Measurements from ENCODE around the gene SCO2. TPM values are rescaled to one million over a fixed set of nuclear protein-coding genes. Genes with fewer than 3 reads are reported as not detected.
A peak's percentile ranks its signal among the peaks of the same experiment; 100 is the strongest.

The SCO2 gene
- total and polyA plus RNA-seq, 2 of the 13 experiments (the other 11 are each of a cell fraction or from before 2014, with no cell fraction given), result 0.32 to 3.7 TPM

DNA sequence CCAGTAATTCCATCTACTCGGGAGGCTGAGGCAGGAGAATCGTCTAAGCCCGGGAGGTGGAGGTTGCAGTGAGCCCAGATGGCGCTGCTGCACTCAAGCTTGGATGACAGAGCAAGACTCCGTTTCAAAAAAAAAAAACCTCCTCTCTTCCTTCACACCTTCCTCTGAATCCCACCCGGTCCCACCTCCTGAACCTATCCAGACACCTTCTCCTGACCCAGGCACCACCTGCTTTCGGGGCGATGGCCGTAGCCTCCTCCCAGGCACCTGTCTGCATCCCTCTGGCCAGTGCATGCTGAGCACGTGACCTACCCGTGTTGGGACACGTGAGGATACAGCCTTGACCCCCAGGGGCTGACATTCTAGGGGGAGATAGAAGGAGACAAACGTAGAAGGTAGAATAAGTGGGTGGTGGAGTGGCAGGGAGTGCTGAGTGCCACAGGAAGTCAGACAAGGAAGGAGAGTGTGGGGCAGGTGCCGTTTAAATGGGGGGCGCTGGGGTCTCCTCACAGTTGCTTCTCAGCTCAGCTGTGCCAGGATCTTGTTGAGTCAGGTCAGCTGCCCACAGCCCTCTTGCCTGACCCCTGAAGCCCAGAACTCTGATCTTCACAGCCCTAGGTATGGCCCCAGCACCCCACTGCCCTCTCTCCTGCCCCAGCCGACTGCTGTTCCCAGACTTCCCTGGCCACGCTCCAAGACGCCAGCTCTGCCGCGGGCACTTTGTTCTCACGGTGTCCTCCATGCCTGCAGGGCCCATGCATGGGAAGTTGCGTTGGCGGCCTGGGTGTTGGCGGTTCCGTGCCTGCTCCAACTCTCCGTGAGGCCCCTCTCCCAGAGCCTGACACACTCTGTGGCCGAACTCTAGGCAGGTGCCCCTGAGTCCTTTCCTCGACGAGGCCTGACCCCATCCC lies 39.9 kb downstream of the SCO2 start (continued):
- TF ChIP-seq, protein P1, sequence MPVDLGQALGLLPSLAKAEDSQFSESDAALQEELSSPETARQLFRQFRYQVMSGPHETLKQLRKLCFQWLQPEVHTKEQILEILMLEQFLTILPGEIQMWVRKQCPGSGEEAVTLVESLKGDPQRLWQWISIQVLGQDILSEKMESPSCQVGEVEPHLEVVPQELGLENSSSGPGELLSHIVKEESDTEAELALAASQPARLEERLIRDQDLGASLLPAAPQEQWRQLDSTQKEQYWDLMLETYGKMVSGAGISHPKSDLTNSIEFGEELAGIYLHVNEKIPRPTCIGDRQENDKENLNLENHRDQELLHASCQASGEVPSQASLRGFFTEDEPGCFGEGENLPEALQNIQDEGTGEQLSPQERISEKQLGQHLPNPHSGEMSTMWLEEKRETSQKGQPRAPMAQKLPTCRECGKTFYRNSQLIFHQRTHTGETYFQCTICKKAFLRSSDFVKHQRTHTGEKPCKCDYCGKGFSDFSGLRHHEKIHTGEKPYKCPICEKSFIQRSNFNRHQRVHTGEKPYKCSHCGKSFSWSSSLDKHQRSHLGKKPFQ (CRISPR knock-in tag; IDR thresholded peaks at IDR 0.05; ENCODE audit: insufficient replicate concordance), result no peak
- TF ChIP-seq TBX3 (IDR thresholded peaks at IDR 0.05; ENCODE audit: borderline replicate concordance) (0 out of 2 replicates have a peak, but pooled peaks have one; percentile 24), ZFP36L2 (CRISPR knock-in tag; IDR thresholded peaks at IDR 0.05) (no peak), KDM1A (CRISPR knock-in tag; IDR thresholded peaks at IDR 0.05) (no peak), ZNF331 (CRISPR knock-in tag; IDR thresholded peaks at IDR 0.05) (no peak), SP1 (IDR thresholded peaks at IDR 0.05) (no peak), SP1 (CRISPR knock-in tag; IDR thresholded peaks at IDR 0.05) (no peak), SALL1 (CRISPR knock-in tag; IDR thresholded peaks at IDR 0.05) (peak; percentile 61; the same call in 1 of the 2 replicates), ZSCAN9 (CRISPR knock-in tag; IDR thresholded peaks at IDR 0.05; ENCODE audit: borderline replicate concordance) (no peak), NCOA1 (CRISPR knock-in tag; IDR thresholded peaks at IDR 0.05) (no peak), GABPA (IDR thresholded peaks at IDR 0.05; ENCODE audit: low read depth, low read length) (no peak), GABPA (CRISPR knock-in tag; IDR thresholded peaks at IDR 0.05; ENCODE audit: low read depth) (0 out of 2 replicates have a peak, but pooled peaks have one; percentile 8), ZNF136 (CRISPR knock-in tag; IDR thresholded peaks at IDR 0.05; ENCODE audit: low read depth) (no peak), MEIS1 (CRISPR knock-in tag; IDR thresholded peaks at IDR 0.05; ENCODE audit: borderline replicate concordance) (0 out of 2 replicates have a peak, but pooled peaks have one; percentile 37), RFXANK (CRISPR knock-in tag; IDR thresholded peaks at IDR 0.05) (no peak), ZNF343 (CRISPR knock-in tag; IDR thresholded peaks at IDR 0.05) (no peak)
- TF ChIP-seq, protein P2, sequence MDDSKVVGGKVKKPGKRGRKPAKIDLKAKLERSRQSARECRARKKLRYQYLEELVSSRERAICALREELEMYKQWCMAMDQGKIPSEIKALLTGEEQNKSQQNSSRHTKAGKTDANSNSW (CRISPR knock-in tag; IDR thresholded peaks at IDR 0.05; ENCODE audit: borderline replicate concordance), result no peak
- TF ChIP-seq, protein P3, sequence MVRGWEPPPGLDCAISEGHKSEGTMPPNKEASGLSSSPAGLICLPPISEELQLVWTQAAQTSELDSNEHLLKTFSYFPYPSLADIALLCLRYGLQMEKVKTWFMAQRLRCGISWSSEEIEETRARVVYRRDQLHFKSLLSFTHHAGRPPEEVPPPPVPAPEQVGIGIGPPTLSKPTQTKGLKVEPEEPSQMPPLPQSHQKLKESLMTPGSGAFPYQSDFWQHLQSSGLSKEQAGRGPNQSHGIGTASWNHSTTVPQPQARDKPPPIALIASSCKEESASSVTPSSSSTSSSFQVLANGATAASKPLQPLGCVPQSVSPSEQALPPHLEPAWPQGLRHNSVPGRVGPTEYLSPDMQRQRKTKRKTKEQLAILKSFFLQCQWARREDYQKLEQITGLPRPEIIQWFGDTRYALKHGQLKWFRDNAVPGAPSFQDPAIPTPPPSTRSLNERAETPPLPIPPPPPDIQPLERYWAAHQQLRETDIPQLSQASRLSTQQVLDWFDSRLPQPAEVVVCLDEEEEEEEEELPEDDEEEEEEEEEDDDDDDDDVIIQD (CRISPR knock-in tag; IDR thresholded peaks at IDR 0.05; ENCODE audit: low read depth), result no peak
- TF ChIP-seq, protein P4, sequence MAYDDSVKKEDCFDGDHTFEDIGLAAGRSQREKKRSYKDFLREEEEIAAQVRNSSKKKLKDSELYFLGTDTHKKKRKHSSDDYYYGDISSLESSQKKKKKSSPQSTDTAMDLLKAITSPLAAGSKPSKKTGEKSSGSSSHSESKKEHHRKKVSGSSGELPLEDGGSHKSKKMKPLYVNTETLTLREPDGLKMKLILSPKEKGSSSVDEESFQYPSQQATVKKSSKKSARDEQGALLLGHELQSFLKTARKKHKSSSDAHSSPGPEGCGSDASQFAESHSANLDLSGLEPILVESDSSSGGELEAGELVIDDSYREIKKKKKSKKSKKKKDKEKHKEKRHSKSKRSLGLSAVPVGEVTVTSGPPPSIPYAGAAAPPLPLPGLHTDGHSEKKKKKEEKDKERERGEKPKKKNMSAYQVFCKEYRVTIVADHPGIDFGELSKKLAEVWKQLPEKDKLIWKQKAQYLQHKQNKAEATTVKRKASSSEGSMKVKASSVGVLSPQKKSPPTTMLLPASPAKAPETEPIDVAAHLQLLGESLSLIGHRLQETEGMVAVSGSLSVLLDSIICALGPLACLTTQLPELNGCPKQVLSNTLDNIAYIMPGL (CRISPR knock-in tag; IDR thresholded peaks at IDR 0.05; ENCODE audit: borderline replicate concordance in 1 of 2, low read depth in 1 of 2), result peak; percentile 22 to 59; a peak in 2 of 4 replicates
- TF ChIP-seq, protein P5, sequence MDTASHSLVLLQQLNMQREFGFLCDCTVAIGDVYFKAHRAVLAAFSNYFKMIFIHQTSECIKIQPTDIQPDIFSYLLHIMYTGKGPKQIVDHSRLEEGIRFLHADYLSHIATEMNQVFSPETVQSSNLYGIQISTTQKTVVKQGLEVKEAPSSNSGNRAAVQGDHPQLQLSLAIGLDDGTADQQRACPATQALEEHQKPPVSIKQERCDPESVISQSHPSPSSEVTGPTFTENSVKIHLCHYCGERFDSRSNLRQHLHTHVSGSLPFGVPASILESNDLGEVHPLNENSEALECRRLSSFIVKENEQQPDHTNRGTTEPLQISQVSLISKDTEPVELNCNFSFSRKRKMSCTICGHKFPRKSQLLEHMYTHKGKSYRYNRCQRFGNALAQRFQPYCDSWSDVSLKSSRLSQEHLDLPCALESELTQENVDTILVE (CRISPR knock-in tag; IDR thresholded peaks at IDR 0.05), result no peak; the same call in 1 of the 2 replicates
- TF ChIP-seq, protein P6, sequence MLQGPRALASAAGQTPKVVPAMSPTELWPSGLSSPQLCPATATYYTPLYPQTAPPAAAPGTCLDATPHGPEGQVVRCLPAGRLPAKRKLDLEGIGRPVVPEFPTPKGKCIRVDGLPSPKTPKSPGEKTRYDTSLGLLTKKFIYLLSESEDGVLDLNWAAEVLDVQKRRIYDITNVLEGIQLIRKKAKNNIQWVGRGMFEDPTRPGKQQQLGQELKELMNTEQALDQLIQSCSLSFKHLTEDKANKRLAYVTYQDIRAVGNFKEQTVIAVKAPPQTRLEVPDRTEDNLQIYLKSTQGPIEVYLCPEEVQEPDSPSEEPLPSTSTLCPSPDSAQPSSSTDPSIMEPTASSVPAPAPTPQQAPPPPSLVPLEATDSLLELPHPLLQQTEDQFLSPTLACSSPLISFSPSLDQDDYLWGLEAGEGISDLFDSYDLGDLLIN (CRISPR knock-in tag; IDR thresholded peaks at IDR 0.05; ENCODE audit: borderline replicate concordance), result no peak

All from HepG2 (cell line).